ENCODE data around the gene KCNH1.
"Not testable (repeated sequence)": the region's sequence is repeated elsewhere in the genome, so short reads cannot be mapped to it uniquely, and the experiment has no call there.

Gene KCNH1

DNA sequence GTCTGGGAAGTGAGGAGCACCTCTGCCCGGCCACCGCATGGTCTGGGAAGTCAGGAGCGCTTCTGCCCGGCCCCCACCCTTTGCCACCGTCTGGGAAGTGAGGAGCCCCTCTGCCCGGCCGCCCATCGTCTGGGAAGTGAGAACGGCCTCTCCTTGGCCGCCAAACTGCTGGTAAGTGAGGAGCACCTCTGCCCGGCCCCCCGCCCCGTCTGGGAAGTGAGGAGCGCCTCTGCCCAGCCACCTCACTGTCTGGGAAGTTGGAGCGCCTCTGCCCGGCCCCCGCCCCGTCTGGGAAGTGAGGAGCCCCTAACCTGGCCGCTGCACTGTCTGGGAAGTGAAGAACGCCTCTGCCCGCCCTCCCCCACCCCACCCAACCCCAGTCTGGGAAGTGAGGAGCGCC lies 22.6 kb downstream of the KCNH1 start:
- H3K36me3 ChIP-seq (ENCODE audit: control insufficient read depth, insufficient read depth, low read length), result no peaks in the 10 kb centered on the region
- WGBS, 2 experiments, result 92 to 94% methylated on average over 20 to 22 of the region's 22 CpGs
- H3K4me3 ChIP-seq (ENCODE audit: insufficient read depth, low read depth, low read length), result no peak overlapping the region
- no peaks in the 10 kb centered on the region for H3K4me1 ChIP-seq (ENCODE audit: control insufficient read depth, insufficient read depth, low read length)
- no peak overlapping the region for H3K27ac ChIP-seq (ENCODE audit: insufficient read depth, low read depth, low read length, poor library complexity, severe bottlenecking)
- no peaks in the 10 kb centered on the region for H3K9me3 ChIP-seq (ENCODE audit: control insufficient read depth, low read length)
- H3K27me3 ChIP-seq (ENCODE audit: control insufficient read depth, insufficient read depth, low read length, poor library complexity, severe bottlenecking), result no peaks in the 10 kb centered on the region

DNA sequence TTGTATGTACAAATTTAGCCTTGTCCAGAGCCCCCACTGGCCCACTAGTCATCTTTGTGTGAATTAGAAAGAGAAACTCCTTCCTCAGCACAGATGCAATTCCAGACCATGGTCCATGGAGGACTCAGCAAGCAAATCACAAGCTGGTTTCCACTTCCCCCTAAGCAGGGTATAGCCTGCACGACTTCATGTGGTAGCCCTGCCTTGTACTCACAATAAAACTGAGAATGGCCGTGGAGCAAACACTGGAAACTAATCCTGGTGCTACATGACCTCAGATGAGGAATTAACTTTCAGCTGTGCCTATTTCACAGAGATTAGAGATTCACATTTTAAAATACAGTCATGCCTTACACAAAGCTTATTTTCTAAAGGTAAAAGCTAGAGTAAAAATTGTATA lies 32.5 kb downstream of the KCNH1 start:
- no peaks in the 10 kb centered on the region for H3K4me1 ChIP-seq (ENCODE audit: control insufficient read depth, insufficient read depth, low read length)
- no peaks in the 10 kb centered on the region for H3K36me3 ChIP-seq (ENCODE audit: control insufficient read depth, insufficient read depth, low read length)
- H3K4me3 ChIP-seq (ENCODE audit: insufficient read depth, low read depth, low read length), result no peak overlapping the region
- 90 to 92% methylated on average over 2 of the region's 2 CpGs for WGBS, 2 experiments
- H3K9me3 ChIP-seq (ENCODE audit: control insufficient read depth, low read length), result no peaks in the 10 kb centered on the region
- no peaks in the 10 kb centered on the region for H3K27me3 ChIP-seq (ENCODE audit: control insufficient read depth, insufficient read depth, low read length, poor library complexity, severe bottlenecking)
- no peak overlapping the region for H3K27ac ChIP-seq (ENCODE audit: insufficient read depth, low read depth, low read length, poor library complexity, severe bottlenecking)

DNA sequence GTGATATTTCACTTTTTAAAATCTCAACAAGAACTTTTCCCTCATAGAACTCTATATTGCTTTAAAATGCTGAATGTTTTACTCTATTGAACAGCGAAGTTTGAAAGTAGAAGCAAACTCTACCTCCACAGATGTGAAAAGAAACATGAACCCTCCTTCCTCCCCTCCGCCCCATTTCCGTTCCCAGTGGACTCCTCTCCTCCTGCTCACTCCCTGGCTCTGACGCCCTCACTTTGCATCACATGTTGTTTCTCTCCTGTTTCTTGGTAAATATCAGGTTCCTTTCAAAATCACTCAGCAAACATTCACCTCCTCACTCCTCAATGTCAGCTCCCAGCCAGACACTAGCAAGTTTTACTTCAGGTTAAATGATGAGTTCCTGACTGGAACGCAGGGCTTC lies 34.6 kb downstream of the KCNH1 start:
- Histone ChIP-seq H3K4me1 (ENCODE audit: control insufficient read depth, insufficient read depth, low read length) (no peaks in the 10 kb centered on the region), H3K27ac (ENCODE audit: insufficient read depth, low read depth, low read length, poor library complexity, severe bottlenecking) (no peak overlapping the region), H3K36me3 (ENCODE audit: control insufficient read depth, insufficient read depth, low read length) (no peaks in the 10 kb centered on the region), H3K9me3 (ENCODE audit: control insufficient read depth, low read length) (no peaks in the 10 kb centered on the region), H3K4me3 (ENCODE audit: insufficient read depth, low read depth, low read length) (no peak overlapping the region), H3K27me3 (ENCODE audit: control insufficient read depth, insufficient read depth, low read length, poor library complexity, severe bottlenecking) (no peaks in the 10 kb centered on the region)
- WGBS, 2 experiments, result 87 to 90% methylated on average over 5 of the region's 5 CpGs

DNA sequence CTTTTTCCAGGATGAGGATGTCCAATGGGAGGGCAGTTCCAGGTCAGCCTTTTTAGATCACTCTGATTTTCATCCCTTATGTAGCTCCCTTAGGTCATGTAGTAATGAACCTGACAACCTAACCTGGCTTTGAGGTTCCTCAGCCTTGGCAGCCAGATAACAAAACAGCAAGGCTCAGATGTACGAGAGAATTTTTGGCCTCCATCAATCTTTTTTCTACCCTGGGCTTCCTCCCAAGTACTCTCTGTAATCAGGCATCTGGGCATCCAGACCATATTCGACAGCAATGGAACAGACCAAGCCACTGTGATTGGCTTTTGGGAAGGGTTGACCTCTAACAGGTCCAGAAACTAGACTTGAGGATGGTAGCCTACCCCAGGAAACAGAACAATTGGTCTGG lies 38.6 kb downstream of the KCNH1 start:
- no peaks in the 10 kb centered on the region for H3K36me3 ChIP-seq (ENCODE audit: control insufficient read depth, insufficient read depth, low read length)
- H3K27me3 ChIP-seq (ENCODE audit: control insufficient read depth, insufficient read depth, low read length, poor library complexity, severe bottlenecking), result no peaks in the 10 kb centered on the region
- WGBS, 2 experiments, result 95 to 96% methylated on average over 2 of the region's 2 CpGs
- H3K27ac ChIP-seq (ENCODE audit: insufficient read depth, low read depth, low read length, poor library complexity, severe bottlenecking), result no peak overlapping the region
- no peak overlapping the region for H3K4me3 ChIP-seq (ENCODE audit: insufficient read depth, low read depth, low read length)
- H3K9me3 ChIP-seq (ENCODE audit: control insufficient read depth, low read length), result no peaks in the 10 kb centered on the region
- no peaks in the 10 kb centered on the region for H3K4me1 ChIP-seq (ENCODE audit: control insufficient read depth, insufficient read depth, low read length)

DNA sequence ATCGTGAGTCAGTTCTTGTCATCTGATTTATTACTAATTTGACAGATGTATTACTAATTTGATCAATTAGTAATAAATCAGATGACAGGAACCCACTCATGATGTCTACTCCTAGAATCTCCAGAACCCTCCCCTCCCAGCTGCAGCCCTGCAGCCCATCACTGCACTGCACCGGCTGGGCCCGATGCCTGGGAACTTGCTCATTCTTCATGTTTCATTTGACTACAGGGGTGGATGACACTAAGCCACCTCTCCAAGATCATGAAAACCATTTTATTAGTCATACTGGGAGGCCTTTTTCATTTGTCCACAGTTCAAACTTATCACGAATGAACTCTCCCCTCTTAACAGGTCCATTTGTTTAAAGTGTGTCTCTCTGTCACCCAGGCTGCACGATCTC lies 41.0 kb downstream of the KCNH1 start:
- no peak overlapping the region for H3K27ac ChIP-seq (ENCODE audit: insufficient read depth, low read depth, low read length, poor library complexity, severe bottlenecking)
- no peak overlapping the region for H3K4me3 ChIP-seq (ENCODE audit: insufficient read depth, low read depth, low read length)
- 94 to 95% methylated on average over 4 of the region's 5 CpGs for WGBS, 2 experiments

DNA sequence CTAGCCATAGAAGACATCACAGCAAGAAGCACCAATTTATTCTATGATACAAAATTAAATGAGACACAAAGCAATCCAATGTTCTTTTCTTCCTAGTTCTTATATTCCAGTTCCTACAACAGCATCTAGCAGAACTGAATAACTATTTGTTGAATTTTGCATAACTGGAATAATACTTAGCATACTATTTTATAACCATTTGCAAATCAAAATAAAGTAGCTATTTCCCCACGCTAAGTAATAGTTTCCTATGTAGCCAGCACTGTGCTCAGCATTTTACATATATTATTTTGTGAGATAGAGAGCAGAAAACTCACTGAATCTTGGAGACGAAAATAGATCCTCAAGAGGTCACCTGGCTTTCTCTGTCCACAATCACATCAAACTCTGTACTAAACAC lies 42.1 kb downstream of the KCNH1 start:
- Histone ChIP-seq H3K27ac (ENCODE audit: insufficient read depth, low read depth, low read length, poor library complexity, severe bottlenecking) (no peak overlapping the region), H3K36me3 (ENCODE audit: control insufficient read depth, insufficient read depth, low read length) (no peaks in the 10 kb centered on the region), H3K4me1 (ENCODE audit: control insufficient read depth, insufficient read depth, low read length) (no peaks in the 10 kb centered on the region), H3K27me3 (ENCODE audit: control insufficient read depth, insufficient read depth, low read length, poor library complexity, severe bottlenecking) (no peaks in the 10 kb centered on the region), H3K9me3 (ENCODE audit: control insufficient read depth, low read length) (no peaks in the 10 kb centered on the region), H3K4me3 (ENCODE audit: insufficient read depth, low read depth, low read length) (no peak overlapping the region)
- WGBS, 2 experiments, result 91 to 94% methylated on average over 1 to 2 of the region's 2 CpGs

More for the DNA sequence above, 41.0 kb downstream of the KCNH1 start:
- no peaks in the 10 kb centered on the region for H3K27me3 ChIP-seq (ENCODE audit: control insufficient read depth, insufficient read depth, low read length, poor library complexity, severe bottlenecking)
- H3K36me3 ChIP-seq (ENCODE audit: control insufficient read depth, insufficient read depth, low read length), result no peaks in the 10 kb centered on the region
- H3K4me1 ChIP-seq (ENCODE audit: control insufficient read depth, insufficient read depth, low read length), result no peaks in the 10 kb centered on the region
- no peaks in the 10 kb centered on the region for H3K9me3 ChIP-seq (ENCODE audit: control insufficient read depth, low read length)

DNA sequence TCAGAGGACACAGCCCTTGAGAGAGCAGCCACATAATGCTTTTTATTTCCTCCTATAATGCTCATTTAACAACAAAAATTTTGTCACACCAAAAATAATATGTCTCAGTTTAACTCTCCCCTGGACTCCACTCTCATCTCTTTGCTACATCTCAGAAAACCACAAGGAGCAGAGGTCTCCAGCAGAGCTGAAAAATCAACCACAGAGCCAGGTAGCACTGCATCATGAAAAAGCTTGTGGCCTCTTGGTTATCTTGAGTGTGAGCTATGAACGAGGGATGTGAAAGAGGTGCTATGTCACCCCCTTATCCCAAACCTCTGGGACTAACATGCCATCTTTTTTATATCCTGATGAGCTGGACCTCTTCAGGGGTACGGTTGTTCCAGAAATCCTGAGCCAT lies 44.4 kb downstream of the KCNH1 start:
- Histone ChIP-seq H3K9me3 (ENCODE audit: control insufficient read depth, low read length) (no peaks in the 10 kb centered on the region), H3K4me1 (ENCODE audit: control insufficient read depth, insufficient read depth, low read length) (no peaks in the 10 kb centered on the region), H3K36me3 (ENCODE audit: control insufficient read depth, insufficient read depth, low read length) (no peaks in the 10 kb centered on the region), H3K27me3 (ENCODE audit: control insufficient read depth, insufficient read depth, low read length, poor library complexity, severe bottlenecking) (no peaks in the 10 kb centered on the region), H3K27ac (ENCODE audit: insufficient read depth, low read depth, low read length, poor library complexity, severe bottlenecking) (no peak overlapping the region), H3K4me3 (ENCODE audit: insufficient read depth, low read depth, low read length) (no peak overlapping the region)
- 67 to 71% methylated on average over 2 of the region's 2 CpGs for WGBS, 2 experiments

DNA sequence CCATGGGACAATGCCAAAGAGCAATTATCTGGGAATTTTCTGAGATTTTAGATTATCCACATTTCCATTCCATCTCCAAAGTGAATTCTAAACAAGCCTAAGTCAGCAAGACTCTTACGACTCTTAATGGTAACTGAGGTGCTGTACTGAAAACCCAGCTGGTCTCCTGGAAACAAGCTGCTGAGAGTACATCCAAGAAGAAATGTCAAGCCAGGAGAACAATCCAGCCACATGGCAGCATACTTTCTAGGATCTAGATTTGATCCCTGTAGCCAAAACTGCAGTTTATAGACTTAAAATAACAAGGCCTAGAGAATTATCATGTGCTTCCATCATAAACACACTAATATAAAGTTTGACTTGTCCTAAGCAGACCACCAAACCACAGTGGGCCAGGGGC lies 45.8 kb downstream of the KCNH1 start:
- Histone ChIP-seq H3K27ac (ENCODE audit: insufficient read depth, low read depth, low read length, poor library complexity, severe bottlenecking) (no peak overlapping the region), H3K27me3 (ENCODE audit: control insufficient read depth, insufficient read depth, low read length, poor library complexity, severe bottlenecking) (no peaks in the 10 kb centered on the region), H3K36me3 (ENCODE audit: control insufficient read depth, insufficient read depth, low read length) (no peaks in the 10 kb centered on the region), H3K4me1 (ENCODE audit: control insufficient read depth, insufficient read depth, low read length) (no peaks in the 10 kb centered on the region), H3K9me3 (ENCODE audit: control insufficient read depth, low read length) (no peaks in the 10 kb centered on the region), H3K4me3 (ENCODE audit: insufficient read depth, low read depth, low read length) (no peak overlapping the region)
- 95 to 96% methylated on average over 1 of the region's 1 CpG for WGBS, 2 experiments

DNA sequence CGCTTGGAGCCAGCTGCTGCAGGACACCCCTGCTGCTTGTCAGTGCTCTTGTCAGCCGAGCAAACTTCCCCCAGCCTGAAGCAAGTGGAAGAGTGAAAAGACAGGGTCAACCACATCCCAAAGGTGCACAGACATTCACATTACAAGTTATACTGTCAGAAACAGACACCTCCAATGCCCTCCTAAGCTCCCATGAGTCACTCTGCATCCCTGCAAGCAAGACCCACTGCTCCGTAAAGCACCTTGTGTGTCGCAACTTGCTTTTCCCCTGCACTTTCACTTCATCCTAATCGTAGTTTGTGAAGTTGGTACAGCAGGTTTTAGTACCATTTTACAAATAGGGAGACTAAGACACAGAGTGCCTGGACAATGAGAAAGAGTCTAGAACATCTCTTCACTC lies 51.1 kb downstream of the KCNH1 start:
- Histone ChIP-seq H3K9me3 (ENCODE audit: control insufficient read depth, low read length) (no peaks in the 10 kb centered on the region), H3K27ac (ENCODE audit: insufficient read depth, low read depth, low read length, poor library complexity, severe bottlenecking) (no peak overlapping the region)
- WGBS, 2 experiments, result 81 to 85% methylated on average over 5 of the region's 5 CpGs

DNA sequence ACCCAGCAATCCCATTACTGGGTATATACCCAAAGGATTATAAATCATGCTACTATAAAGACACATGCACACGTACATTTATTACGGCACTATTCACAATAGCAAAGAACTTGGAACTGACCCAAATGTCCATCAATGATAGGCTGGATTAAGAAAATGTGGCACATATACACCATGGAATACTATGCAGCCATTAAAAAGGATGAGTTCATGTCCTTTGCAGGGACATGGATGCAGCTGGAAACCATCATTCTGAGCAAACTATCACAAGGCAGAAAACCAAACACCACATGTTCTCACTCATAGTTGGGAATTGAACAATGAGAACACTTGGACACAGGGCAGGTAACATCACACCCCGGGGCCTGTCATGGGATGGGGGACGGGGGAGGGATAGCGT lies 52.5 kb downstream of the KCNH1 start:
- H3K9me3 ChIP-seq (ENCODE audit: control insufficient read depth, low read length); H3K4me3 ChIP-seq (ENCODE audit: insufficient read depth, low read depth, low read length); H3K36me3 ChIP-seq (ENCODE audit: control insufficient read depth, insufficient read depth, low read length); H3K27me3 ChIP-seq (ENCODE audit: control insufficient read depth, insufficient read depth, low read length, poor library complexity, severe bottlenecking); H3K27ac ChIP-seq (ENCODE audit: insufficient read depth, low read depth, low read length, poor library complexity, severe bottlenecking); H3K4me1 ChIP-seq (ENCODE audit: control insufficient read depth, insufficient read depth, low read length): not testable (repeated sequence)
- 82 to 90% methylated on average over 5 of the region's 5 CpGs for WGBS, 2 experiments

More for the DNA sequence above, 51.1 kb downstream of the KCNH1 start:
- no peak overlapping the region for H3K4me3 ChIP-seq (ENCODE audit: insufficient read depth, low read depth, low read length)
- no peaks in the 10 kb centered on the region for H3K4me1 ChIP-seq (ENCODE audit: control insufficient read depth, insufficient read depth, low read length)
- no peaks in the 10 kb centered on the region for H3K27me3 ChIP-seq (ENCODE audit: control insufficient read depth, insufficient read depth, low read length, poor library complexity, severe bottlenecking)
- H3K36me3 ChIP-seq (ENCODE audit: control insufficient read depth, insufficient read depth, low read length), result no peaks in the 10 kb centered on the region

DNA sequence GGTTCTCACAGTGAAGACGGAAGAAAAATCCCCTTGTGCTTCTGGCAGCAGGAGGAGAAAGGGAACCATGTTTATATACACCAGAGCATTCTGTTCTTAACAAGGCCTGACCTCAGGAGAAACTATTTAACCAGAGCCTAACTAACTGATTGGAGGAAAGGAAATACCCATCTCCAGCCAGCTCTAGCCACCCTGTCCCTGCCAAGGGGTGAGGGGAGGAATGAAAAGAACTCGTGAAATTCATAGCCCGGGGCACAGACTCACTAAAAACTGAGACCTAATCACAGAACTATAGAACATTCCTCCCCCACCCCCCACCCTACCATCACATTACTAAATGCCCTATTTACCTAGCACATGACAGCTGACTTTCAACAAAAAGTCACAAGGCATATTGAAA lies 65.0 kb downstream of the KCNH1 start:
- Histone ChIP-seq H3K9me3 (ENCODE audit: control insufficient read depth, low read length) (no peaks in the 10 kb centered on the region), H3K27ac (ENCODE audit: insufficient read depth, low read depth, low read length, poor library complexity, severe bottlenecking) (no peak overlapping the region), H3K4me3 (ENCODE audit: insufficient read depth, low read depth, low read length) (no peak overlapping the region), H3K4me1 (ENCODE audit: control insufficient read depth, insufficient read depth, low read length) (no peaks in the 10 kb centered on the region), H3K27me3 (ENCODE audit: control insufficient read depth, insufficient read depth, low read length, poor library complexity, severe bottlenecking) (no peaks in the 10 kb centered on the region), H3K36me3 (ENCODE audit: control insufficient read depth, insufficient read depth, low read length) (no peaks in the 10 kb centered on the region)
- WGBS, 2 experiments, result 79 to 82% methylated on average over 3 of the region's 3 CpGs

All from ectodermal cell (in vitro differentiated cells).